IPS-NIHi7 (cell line): Measurements from ENCODE around the gene DNM1.
"Not testable (repeated sequence)": the region's sequence is repeated elsewhere in the genome, so short reads cannot be mapped to it uniquely, and the experiment has no call there.

Experiments used
- DNase-seq: peaks from one replicate; pipeline ENCODE4 v3.0.0; 2012; ENCODE audit warnings: mixed read lengths; ENCODE audit errors: extremely low spot score

The DNM1 gene

DNA sequence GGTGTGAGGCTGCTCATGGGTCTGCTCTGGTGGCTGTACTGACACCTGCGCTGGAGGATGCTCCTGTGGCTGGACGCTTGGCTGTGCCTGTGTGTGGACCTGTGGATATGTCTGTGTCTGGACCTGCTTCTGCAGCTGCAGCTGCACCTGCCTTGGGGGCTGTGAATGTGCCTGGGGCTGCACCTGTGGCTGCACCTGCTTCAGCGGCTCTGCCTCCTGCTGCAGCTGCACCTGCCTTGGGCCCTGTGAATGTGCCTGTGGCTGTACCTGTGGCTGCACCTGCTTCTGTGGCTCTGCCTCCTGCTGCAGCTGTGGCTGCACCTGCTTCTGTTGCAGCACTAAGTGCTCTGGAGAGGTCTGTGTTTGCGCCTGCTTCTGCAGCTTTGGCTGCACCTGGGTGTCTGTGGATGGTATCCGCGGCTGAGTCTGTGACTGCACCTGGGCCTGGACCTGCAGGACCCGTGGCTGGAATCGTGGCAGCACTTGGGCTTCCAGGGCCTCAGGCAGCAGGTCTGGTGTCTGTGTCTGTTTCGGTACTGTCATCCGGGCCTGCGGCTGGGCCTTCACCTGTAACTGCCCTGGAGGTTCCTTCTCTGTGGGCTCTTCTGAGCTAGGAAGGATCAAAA, 24.3 kb upstream of the DNM1 start:
- no peak for DNase-seq

- no peak for DNase-seq
These were observed 23.2 kb upstream of the DNM1 start for GRCh38 chr9:128180001-128180400.

GRCh38 chr9:128180447-128180846, 22.7 kb upstream of the DNM1 start:
- DNase-seq = no peak

- not testable (repeated sequence) for DNase-seq
These were observed 21.7 kb upstream of the DNM1 start for GRCh38 chr9:128181480-128181879.

GRCh38 chr9:128182893-128183588, 20.1 kb upstream of the DNM1 start:
- no peak for DNase-seq

GRCh38 chr9:128185979-128186965, 16.9 kb upstream of the DNM1 start:
- DNase-seq = no peak

DNA sequence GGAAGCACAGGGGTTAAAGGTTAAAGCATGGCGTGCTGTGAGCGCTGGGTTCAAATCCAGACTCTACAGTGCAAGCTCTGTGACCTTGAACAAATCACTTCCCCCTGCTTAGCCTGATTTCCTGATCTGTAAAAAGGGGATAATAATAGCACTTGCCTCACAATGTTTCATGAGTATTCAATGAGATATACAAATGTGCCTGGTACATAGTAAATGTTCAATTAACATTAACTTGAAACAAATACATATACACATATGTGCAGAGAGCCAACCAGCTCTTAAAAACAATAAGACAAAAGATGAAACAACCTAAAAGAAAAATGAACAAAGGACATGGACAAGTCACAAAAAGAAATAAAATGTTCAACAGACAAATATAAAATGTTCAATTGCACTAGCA, 15.8 kb upstream of the DNM1 start:
- DNase-seq = no peak

DNA sequence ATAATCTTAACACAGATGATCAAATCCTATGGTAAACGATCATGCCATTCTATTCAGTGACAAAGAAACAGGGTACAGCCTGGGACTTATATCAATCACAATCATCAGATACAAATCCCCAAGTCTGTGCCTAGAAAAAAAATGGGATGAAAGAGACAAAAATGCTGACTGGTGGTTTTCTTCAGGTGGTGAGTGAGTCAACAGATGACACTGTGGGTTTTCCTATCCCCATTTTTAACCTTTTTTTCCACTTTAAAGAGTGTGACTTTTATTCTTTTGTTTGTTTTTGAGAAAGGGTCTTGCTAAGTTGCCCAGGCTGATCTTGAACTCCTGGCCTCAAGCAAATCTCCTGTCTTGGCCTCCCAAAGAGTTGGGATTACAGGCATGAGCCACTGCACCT, 15.0 kb upstream of the DNM1 start:
- no peak for DNase-seq

GRCh38 chr9:128190013-128190412, 13.2 kb upstream of the DNM1 start:
- DNase-seq = no peak

DNA sequence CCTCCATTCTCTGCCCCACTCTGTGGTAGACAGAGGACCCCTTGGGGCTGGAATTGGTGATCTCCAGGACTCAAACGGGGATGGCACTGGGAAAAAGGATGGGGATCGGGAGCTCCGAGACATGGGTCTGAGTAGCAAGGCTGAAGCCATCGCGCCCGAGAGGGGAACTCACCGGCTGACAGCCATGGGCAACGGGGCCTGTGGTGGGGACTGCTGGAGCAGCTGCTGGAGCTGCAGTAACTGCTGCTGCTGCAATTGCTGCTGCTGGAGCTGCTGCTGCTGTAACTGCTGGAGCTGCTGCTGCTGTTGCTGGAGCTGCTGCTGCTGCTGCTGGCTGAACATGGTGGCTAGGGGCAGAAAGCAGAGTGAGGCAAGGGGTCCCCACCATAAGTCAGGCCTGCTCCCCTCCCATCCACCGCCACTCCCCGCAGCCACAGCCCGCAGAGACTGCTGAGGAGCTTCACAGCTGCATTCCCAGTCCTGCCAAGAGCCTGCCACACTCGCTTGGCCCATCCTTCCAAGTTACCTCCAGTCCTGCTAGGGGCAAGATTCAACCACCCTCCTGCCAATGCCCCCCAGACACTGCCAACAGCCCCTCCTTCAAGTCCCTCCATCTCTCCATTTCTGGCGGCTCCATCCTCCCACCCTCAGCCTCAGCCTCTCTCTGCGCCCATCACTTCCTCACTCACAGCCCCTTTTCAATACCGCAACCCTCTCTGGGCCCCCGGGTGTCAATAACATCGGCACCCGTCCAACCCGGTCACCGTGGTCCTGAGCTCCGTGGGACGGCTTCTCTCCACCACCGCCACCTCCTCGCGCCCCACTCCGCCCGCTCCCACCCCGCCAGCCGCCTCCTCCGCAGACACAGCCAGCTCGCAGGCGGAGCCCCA, 12.4 kb upstream of the DNM1 start:
- DNase-seq = no peak

DNA sequence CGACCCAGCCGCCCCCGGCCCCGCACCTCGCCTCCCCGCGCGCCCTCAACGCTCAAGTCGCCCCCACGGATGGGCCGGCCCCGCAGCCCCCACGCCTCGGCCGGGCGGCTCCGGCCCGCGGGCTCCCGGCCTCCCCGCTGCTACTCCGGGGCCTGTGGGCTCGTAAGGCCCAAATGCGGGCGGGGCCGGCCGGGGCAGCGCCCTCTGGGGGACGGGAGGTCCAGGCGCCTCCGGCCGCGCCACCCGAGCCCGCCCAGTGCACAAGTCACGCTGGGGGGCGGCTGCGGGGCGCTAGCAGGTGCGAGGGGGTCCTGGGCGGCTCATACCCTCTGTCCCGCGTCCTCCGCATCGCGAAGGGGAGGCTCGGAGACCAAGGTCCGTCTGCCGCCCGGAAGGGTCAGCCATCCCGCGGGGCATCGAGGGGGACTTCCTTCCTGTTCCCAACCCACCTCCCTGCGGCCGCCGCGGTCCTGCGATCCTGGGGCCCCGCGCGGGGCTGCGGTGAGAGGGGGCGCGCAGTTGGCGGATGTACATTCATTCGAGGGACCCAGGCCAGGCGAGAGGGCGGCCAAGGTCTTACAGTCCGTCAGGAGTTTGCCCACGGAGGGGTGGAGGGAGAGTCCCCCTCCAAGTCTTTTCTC, 11.7 kb upstream of the DNM1 start, which contains the start of gene CIZ1:
TSS of gene CIZ1 (minus strand) at position 167 of the 641 bp plus-strand sequence. CDS start 715 bp downstream, outside the sequence.
- DNase-seq = peak; percentile 92

DNA sequence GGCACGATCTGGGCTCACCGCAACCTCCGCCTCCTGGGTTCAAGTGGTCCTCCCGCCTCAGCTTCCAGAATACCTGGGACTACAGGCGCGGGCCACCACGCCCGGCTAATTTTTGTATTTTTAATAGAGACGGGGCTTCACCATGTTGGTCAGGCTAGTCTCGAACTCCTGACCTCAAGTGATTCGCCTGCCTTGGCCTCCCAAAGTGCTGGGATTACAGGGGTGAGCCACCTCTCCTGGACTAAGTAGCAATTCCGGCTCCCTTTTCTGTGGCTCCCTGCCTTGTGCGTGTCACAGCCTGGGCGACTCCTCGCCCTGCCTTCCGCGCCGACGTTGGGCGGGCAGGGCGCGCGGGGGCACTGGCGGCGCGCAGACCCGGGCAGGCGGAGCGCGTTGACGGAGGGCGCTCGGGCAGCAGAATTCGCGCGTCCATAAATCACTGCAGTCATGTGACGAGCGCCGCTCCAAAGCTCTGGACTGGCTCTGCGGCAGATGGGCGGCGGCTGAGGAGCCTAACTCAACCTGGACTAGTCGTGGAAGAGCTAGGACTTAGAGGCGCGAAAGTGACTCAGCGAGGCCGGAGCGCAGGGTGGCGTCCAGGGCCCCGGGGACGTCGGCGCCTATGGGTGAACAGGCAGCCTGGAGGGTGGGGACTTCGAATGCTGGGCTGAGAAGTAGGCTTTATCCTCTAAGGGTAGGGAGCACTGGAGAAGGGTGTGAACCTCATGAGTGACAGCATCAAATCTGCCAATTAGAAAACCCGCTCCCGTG, 10.4 kb upstream of the DNM1 start:
- DNase-seq = peak; percentile 66

DNA sequence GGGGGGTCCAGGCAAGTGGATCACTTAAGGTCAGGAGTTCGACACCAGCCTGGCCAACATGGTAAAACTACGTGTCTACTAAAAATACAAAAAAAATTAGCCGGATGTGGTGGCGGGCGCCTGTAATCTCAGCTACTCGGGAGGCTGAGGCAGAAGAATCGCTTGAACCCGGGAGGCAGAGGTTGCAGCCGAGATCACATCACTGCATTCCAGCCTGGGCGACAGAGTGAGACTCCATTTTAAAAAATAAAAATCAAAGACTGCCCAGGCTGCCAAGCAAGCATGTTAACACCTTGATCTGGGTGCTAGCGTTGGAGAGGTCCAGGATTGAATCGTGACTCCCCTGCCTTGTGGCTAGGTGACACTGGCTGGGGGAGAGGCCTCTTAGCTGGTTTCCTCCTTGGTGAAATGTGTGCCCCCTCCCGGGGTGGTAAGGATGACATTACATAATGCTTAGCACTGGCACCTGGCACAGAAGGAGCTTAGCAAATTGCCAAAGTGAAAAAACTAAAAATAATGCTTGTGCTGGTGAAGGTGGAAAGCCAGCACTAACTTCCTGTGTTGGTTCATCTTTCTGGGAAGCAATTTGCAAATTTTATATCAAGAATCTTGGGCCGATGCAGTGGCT, 9.6 kb upstream of the DNM1 start:
- no peak for DNase-seq

DNA sequence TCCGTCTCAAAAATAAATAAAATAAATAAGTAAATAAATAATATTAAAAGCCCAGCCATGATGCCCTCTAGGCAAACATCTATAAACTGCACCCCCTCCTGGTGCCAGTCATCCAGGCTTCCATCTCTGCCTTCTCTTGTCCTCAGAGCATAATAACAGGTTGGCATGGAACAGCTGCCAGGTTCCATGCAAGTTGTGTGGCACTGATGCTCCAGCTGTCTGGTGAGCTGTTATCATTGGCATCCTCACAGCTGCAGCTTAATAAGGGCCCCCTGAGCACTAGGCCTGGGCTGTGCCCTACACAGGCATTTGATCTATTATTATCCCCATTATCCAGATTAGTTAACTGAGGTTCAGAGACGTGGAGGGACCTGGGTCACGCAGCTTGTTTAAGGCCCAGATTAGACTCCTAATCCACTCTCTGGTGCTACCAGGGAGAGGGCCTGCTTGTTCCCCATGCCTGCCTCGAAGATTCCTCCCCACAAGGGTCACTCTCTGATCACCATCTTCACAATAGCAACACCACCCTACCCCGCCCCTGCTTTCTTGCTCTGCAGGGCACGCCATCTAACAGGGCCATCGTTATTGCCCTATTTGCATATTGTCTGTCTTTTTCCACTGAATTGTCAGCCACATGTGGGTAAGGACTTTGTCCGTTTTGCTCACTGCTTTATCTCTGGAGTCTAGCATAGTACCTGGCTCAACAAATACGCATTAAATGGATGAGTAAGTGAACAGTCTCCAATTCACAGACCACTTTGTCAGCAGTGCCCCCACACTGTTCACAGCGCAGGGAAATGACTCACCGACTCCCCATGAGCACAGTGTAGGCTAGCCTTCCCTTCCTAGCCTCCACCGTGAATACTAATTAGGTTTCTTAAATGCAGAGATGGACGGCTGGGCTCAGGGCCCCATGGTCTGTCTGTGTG, 1.5 kb upstream of the DNM1 start:
- no peak for DNase-seq

DNA sequence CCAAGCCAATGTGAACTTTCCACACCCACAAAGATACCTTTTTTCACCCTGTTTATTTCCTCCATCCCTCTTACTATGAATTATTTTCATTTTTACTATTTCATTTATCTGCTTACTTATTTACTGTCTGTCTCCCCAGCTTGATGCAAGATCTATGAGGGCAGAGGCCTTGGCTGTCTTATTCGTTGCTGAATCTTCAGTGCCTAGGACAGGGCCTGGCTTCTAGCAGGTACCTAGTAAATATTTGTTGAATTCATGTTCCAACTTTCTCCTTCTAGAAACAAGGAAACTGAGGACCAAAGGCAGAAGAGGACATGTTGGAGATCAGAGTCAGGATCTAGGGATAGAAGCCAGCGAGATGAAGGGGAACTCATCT, 543 bp upstream of the DNM1 start:
- DNase-seq = no peak

DNA sequence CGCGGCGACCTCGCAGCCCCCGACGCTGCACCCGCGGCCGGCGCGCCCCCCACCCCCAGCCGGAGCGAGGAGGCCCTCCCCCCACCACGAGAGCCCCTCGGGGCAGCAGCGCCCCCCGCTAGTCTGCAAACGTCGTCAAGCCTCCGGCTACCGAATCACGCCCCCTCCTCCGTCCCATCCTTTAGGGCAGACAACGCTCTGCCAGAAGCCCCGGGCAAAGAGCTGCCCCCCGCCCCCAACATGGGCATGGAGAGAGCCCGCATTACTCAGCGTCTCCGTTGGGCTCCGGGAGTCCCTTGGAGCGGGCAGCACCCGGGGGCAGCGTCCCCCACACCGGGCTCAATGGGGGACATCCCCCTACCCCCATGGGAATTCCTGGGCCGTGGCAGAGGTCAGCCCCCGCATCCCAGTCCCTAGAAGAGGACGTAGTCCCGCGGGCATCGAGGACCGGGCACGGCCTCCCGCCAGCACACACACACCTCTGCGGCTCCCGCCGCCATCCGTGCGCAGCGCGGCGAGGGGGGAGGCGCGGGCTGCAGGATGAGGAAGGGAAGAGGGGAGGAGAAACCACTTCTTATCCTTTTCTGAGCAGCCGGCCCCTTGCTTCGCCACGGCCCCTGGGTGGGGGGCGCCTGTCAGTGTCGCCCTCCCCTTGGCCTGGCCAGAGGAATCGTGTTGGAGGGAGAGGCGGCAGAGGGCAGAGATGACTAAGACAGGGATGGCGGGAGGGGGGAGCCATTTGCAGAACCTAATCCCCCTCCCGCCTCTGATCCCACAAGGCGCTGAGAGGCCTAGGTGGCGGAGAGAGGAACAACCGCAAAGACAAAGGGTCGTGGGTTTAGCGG, 750 bp downstream of the DNM1 start:
- DNase-seq = peak; percentile 69

GRCh38 chr9:128204858-128205257, 1.7 kb downstream of the DNM1 start:
- no peak for DNase-seq
